ENCODE results near the gene CEP95.

The CEP95 gene

GRCh38 chr17:64515829-64516228 is 9.1 kb downstream of the CEP95 start:
- DNase-seq (ENCODE audit: low read depth): no peak

GRCh38 chr17:64519601-64520000 is 12.8 kb downstream of the CEP95 start:
- DNase-seq (ENCODE audit: low read depth): no peak

- no peak for DNase-seq (ENCODE audit: low read depth)
These were observed 13.6 kb downstream of the CEP95 start for GRCh38 chr17:64520359-64520758.

- DNase-seq (ENCODE audit: low read depth): no peak
These were observed 21.1 kb downstream of the CEP95 start for GRCh38 chr17:64527914-64528313.

GRCh38 chr17:64529221-64529620 is 22.4 kb downstream of the CEP95 start:
- DNase-seq (ENCODE audit: low read depth): no peak

GRCh38 chr17:64531955-64532371 is 25.2 kb downstream of the CEP95 start:
- DNase-seq (ENCODE audit: low read depth): no peak

- no peak for DNase-seq (ENCODE audit: low read depth)
These were observed 25.6 kb downstream of the CEP95 start for GRCh38 chr17:64532409-64532808.

GRCh38 chr17:64533784-64534183 is 27.0 kb downstream of the CEP95 start:
- DNase-seq (ENCODE audit: low read depth): no peak

GRCh38 chr17:64534187-64534586 is 27.4 kb downstream of the CEP95 start:
- no peak for DNase-seq (ENCODE audit: low read depth)

GRCh38 chr17:64535357-64535756 is 28.6 kb downstream of the CEP95 start:
- no peak for DNase-seq (ENCODE audit: low read depth)

- DNase-seq (ENCODE audit: low read depth): no peak
These were observed 30.1 kb downstream of the CEP95 start for GRCh38 chr17:64536913-64537312.

GRCh38 chr17:64537488-64537887 is 30.7 kb downstream of the CEP95 start:
- DNase-seq (ENCODE audit: low read depth): no peak

- DNase-seq (ENCODE audit: low read depth): no peak
These were observed 31.8 kb downstream of the CEP95 start for GRCh38 chr17:64538508-64539130.

GRCh38 chr17:64540118-64540776 is 33.5 kb downstream of the CEP95 start:
- no peak for DNase-seq (ENCODE audit: low read depth)

GRCh38 chr17:64544742-64545141 is 38.0 kb downstream of the CEP95 start:
- no peak for DNase-seq (ENCODE audit: low read depth)

GRCh38 chr17:64546716-64547115 is 39.9 kb downstream of the CEP95 start:
- DNase-seq (ENCODE audit: low read depth): no peak

- DNase-seq (ENCODE audit: low read depth): no peak
These were observed 40.5 kb downstream of the CEP95 start for GRCh38 chr17:64547319-64547718.

GRCh38 chr17:64551461-64551860 is 44.7 kb downstream of the CEP95 start:
- no peak for DNase-seq (ENCODE audit: low read depth)

- DNase-seq (ENCODE audit: low read depth): no peak
These were observed 47.4 kb downstream of the CEP95 start for GRCh38 chr17:64554028-64554637.

- DNase-seq (ENCODE audit: low read depth): no peak
These were observed 48.5 kb downstream of the CEP95 start for GRCh38 chr17:64555281-64555680.

- DNase-seq (ENCODE audit: low read depth): no peak
These were observed 57.3 kb downstream of the CEP95 start for GRCh38 chr17:64564098-64564497.

GRCh38 chr17:64565563-64565962 is 58.8 kb downstream of the CEP95 start:
- DNase-seq (ENCODE audit: low read depth): no peak

GRCh38 chr17:64571746-64572145 is 65.0 kb downstream of the CEP95 start:
- DNase-seq (ENCODE audit: low read depth): no peak

All from stimulated activated CD8-positive, alpha-beta memory T cell treated with anti-CD3 and anti-CD28 coated beads, Interleukin-7, amount 100 ng/mL, for 24 hours (primary cell).